ENCODE measurements around the gene HAS3.

DNA sequence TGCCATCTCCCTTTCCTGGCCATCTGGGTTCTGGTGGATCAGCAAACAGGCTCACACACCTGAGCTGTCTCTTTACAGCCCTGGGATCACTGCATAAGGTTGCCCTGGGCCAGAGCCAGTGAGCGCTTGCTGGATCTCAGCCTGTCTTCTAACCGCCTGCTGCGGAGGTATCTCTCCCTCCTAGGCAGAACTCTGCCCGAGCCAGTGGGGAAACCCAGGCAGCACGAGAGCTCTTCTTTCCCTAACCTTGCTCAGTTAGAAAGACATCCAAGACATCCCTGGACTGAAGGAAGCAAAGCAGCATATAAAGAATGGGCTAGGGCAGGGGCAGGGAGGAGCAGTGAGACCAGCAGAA, 6.4 kb downstream of the HAS3 start:
- no peak for TF ChIP-seq RAD21 (IDR thresholded peaks at IDR 0.05; ENCODE audit: low read depth)
- TF ChIP-seq EP300 (IDR thresholded peaks at IDR 0.05; ENCODE audit: borderline replicate concordance) = no peak
- no peak for TF ChIP-seq YY1 (IDR thresholded peaks at IDR 0.05; ENCODE audit: low read depth)
